GM20431 (cell line): ENCODE results near the gene IL4R.

Experiments used
- in situ Hi-C: fragments of 300-500 bp; cut with MseI, MboI; formaldehyde crosslinking; loops from one replicate; pipeline ENCODE4 v1.15.0; 2020; ENCODE audit warnings: low sequenced_read_pairs; ENCODE audit not compliant: unreplicated experiment

IL4R gene

GRCh38 chr16:27347930-27348685 lies 34.3 kb downstream of the IL4R start:
- in situ Hi-C loops = no loop called here

DNA sequence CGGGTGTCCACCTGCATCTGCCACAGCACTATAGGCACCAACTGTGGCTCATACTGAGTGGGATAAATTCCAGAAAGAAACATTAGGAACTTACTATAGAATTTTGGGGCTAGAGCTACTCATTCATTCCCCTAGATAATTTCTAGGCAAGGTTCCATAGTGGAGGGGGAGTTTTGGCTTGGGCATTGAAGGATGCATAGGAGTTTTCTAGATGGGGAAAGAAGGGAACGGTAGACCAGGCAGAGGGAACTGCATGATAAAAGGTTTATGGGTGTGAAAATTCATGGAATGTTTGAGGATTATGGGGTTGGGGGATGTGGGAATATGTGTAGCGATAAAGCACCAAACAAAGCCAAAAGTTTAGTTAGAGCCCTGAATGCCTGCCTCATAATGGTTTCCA lies 35.5 kb downstream of the IL4R start:
- in situ Hi-C loops = no loop called here

- in situ Hi-C loops = loop anchor here (25.0 kb wide), 1 partner anchor 113 kb away; no protein-coding TSS in a partner anchor
Measured at GRCh38 chr16:27350006-27350405, 36.2 kb downstream of the IL4R start.

DNA sequence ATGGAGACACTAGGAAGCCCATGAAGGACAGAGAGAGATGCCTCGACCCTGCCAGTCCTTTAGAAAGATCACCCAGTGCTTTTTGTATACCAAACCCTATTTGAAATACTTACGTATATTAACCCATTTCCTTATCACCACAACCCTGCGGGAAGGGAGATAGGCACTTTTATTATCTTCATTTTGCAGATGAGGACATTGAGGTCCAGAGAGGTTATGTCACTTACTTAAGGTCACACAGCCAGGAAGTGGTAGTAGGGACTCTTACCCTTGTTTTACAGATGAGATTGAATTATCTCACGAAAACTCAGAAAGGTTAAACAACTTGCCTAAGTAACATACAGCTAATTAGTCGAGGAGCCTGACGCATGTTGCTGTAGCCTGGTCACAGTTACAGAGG lies 38.2 kb downstream of the IL4R start:
- in situ Hi-C loops = loop anchor here (25.0 kb wide), 1 partner anchor 115 kb away; no protein-coding TSS in a partner anchor

- in situ Hi-C loops = loop anchor here (25.0 kb wide), 1 partner anchor 117 kb away; no protein-coding TSS in a partner anchor
Measured at GRCh38 chr16:27353853-27354252, 40.1 kb downstream of the IL4R start.

GRCh38 chr16:27355610-27356009 lies 41.8 kb downstream of the IL4R start:
- in situ Hi-C loops = loop anchor here (25.0 kb wide), 1 partner anchor 118 kb away; no protein-coding TSS in a partner anchor

DNA sequence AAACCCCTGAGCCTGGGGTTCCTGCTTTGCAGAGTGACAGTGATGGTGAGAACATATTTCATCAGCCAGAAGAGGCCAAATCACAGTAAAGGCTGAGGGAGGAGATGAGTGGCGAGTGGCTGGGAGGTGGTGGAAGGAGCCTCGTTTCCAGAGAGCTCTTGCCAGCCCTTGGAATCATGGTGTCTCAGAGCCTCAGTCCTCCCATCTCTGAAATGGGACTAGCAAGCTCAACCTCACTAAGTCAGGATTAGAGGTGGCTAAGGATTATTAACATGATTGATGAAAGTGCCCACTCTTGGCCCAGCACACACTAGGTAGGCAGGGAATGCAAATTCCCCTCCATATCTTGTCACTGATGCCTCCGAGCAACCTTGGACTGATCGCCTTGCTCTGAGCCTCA lies 43.0 kb downstream of the IL4R start:
- in situ Hi-C loops = loop anchor here (25.0 kb wide), 1 partner anchor 119 kb away; no protein-coding TSS in a partner anchor

- in situ Hi-C loops = loop anchor here (25.0 kb wide), 1 partner anchor 122 kb away; no protein-coding TSS in a partner anchor
Measured at GRCh38 chr16:27359051-27359450, 45.3 kb downstream of the IL4R start.

DNA sequence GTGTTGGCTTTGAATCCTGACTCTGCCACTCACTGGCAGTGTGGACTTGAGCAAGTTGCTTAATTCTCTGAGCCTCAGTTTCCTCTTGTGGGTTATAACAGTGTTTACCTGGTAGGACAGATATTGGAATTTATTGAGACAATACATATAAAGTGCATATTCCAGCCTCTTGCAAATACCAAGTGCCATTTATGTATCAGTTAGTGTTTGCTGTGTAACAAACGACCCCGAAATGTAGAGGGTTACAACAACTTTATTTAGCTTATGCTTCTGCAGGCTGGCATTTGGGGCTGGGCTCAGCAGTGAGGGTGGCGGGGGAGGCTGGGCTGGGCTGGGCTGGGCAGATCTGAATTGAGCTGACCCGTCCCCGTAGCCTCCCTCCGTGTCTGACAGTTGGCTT lies 45.8 kb downstream of the IL4R start:
- in situ Hi-C loops = loop anchor here (25.0 kb wide), 1 partner anchor 122 kb away; no protein-coding TSS in a partner anchor

DNA sequence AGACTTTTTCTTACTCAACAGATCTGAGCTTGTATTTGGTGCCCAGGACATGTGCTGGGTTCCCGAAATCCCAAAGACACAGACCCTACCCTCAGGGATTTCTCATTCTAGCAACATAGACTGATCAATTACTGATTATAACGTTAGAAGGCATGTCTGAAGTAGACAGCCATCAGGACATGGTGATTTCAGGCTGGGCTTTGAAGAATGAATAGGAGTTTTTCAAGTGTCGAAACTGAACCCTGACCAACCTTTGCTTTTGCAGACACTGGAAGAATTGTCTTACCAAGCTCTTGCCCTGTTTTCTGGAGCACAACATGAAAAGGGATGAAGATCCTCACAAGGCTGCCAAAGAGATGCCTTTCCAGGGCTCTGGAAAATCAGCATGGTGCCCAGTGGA lies 48.2 kb downstream of the IL4R start:
- in situ Hi-C loops = loop anchor here (25.0 kb wide), 1 partner anchor 125 kb away; no protein-coding TSS in a partner anchor

- in situ Hi-C loops = loop anchor here (25.0 kb wide), 1 partner anchor 125 kb away; no protein-coding TSS in a partner anchor
Measured at GRCh38 chr16:27362570-27363245, 48.9 kb downstream of the IL4R start.

- in situ Hi-C loops = loop anchor here (25.0 kb wide), 1 partner anchor 126 kb away; no protein-coding TSS in a partner anchor
Measured at GRCh38 chr16:27363246-27363632, 49.5 kb downstream of the IL4R start.

GRCh38 chr16:27363797-27364196 lies 50.0 kb downstream of the IL4R start:
- in situ Hi-C loops = loop anchor here (25.0 kb wide), 1 partner anchor 126 kb away; no protein-coding TSS in a partner anchor

- in situ Hi-C loops = loop anchor here (25.0 kb wide), 1 partner anchor 127 kb away; no protein-coding TSS in a partner anchor
Measured at GRCh38 chr16:27364493-27365141, 50.8 kb downstream of the IL4R start.

DNA sequence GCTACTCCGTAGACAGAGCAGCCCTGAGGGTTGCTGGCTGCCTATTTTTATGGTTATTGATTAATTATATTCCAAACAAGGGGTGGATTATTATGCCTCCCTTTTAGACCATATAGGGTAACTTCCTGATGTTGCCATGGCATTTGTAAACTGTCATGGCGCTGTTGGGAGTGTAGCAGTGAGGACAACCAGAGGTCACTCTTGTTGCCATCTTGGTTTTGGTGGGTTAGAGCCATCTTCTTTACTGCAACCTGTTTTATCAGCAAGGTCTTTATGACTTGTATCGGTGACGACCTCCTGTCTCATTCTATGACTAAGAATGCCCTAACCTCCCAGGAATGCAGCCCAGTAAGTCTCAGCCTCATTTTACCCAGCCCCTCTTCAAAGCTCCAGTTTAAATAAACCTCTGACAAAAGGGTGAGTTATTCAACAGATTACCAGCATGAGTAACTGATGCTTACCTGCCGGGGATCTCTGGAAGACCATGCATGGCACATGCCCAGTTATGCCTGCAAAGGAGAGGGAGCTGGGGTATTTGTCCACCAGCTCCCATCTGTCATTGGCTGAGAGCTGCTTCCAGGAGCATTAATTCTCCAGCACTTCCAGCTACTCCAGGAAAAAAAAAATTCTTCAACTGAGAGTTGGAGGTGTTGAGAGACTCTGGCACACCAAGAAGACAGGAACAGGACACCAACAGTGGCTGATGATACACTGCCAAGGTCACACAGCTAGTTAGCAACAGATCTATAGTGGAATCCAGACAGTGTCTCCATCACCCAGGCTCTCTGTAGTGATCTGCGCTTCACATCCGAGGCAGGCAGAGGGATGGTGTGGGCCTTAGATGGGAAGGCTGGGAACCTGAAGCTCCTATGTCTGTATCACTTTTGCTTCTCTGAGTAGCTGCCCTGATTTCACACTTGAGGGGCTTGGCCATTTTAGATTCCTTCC lies 51.6 kb downstream of the IL4R start:
- in situ Hi-C loops = loop anchor here (25.0 kb wide), 1 partner anchor 128 kb away; no protein-coding TSS in a partner anchor

GRCh38 chr16:27366687-27367460 lies 53.1 kb downstream of the IL4R start:
- in situ Hi-C loops = loop anchor here (25.0 kb wide), 1 partner anchor 130 kb away; no protein-coding TSS in a partner anchor

DNA sequence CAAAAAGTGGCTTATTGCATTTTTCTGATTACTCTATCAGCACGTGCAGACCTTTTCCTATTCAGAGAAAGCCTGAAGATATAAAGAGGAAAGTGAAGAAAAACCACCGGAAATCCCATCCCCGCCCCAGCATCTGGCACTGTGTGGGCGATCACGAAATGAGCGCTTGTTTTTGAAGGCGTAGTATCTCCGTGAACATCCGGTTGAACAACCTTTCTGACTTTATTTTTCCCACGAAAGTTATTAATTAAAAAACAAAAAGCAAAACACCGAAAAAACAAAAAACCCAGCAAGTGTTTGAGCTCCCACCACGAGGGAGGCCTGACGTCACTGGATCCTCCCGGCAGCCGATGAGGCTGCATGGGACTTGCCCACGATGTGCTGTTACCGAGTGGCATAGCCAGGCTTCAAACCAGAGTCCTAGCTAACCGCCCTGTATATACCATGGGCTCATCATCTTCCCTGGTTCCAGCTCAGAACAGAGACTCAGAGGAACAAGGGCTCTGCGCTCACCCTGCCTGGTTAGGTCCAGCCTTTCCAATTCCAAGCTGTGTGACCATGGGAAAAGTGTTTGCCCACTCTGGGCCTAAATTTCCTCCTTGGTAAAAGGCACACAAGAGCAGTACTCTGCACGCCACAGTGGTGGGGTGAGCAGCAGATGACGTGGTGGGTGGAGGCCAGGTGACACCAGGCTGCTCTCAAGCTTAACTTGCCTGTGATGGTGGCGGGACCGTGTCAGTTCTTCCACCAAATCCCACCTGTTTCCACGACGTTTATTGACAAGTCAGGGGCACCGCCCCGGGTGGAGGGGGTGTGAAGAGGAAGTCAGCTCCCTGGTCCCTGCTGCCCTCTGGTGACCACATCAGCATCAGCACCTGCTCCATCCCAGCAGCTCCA lies 53.9 kb downstream of the IL4R start:
- in situ Hi-C loops = loop anchor here (25.0 kb wide), 1 partner anchor 130 kb away; no protein-coding TSS in a partner anchor
